ENCODE data around the gene ATP9B.
"Not testable (repeated sequence)": the region's sequence is repeated elsewhere in the genome, so short reads cannot be mapped to it uniquely, and the experiment has no call there.

The ATP9B gene

GRCh38 chr18:79275992-79276391 lies 206.8 kb downstream of the ATP9B start:
- no peak for DNase-seq

- no peak for DNase-seq
Measured at GRCh38 chr18:79278896-79279295, 209.7 kb downstream of the ATP9B start.

GRCh38 chr18:79283131-79283810 lies 214.1 kb downstream of the ATP9B start:
- DNase-seq: no peak

DNA sequence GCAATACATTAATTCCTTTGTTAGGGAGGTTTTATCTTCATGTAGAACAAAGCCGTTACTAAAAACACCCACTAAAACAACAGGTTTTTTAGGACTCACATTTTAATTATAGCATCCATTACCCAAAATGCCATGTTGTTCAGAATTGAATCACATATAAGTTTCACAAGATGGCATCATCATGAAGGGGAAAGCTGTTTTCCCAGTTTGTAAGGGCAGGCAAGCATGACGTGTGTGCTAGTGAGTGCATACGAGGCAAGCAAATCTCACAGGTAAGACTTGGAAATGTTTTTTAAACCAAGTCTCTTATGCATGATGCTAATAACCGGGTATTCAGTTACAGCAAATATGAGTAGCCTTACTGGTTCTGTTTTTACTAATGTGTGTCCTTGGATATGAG lies 214.7 kb downstream of the ATP9B start:
- peak in 1 of 51 donors; percentile 54 for DNase-seq

DNA sequence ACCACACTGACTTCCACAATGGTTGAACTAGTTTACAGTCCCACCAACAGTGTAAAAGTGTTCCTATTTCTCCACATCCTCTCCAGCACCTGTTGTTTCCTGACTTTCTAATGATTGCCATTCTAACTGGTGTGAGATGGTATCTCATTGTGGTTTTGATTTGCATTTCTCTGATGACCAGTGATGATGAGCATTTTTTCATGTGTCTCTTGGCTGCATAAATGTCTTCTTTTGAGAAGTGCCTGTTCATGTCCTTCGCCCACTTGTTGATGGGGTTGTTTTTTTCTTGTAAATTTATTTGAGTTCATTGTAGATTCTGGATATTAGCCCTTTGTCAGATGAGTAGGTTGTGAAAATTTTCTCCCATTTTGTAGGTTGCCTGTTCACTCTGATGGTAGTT lies 216.0 kb downstream of the ATP9B start:
- DNase-seq: not testable (repeated sequence)

GRCh38 chr18:79290409-79290808 lies 221.2 kb downstream of the ATP9B start:
- not testable (repeated sequence) for DNase-seq

DNA sequence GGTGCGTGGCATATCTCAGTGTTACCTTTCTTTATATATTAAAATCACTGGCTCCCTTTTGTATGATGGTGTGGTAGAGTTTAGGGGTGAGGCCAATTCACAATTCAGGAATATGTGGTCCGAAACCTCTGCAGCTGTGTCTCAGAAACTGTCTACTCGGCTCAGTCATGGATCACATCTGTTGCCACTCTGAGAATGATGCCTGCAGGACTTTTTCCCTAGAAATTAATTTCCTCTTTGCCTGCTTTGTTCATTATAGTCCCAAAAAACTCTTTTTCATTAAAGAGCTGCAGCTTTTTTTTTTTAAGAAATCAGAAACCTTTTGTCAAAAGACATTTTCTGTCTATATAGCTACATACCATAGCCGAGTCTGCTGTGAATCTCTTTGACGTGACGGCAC lies 221.7 kb downstream of the ATP9B start:
- DNase-seq: no peak

DNA sequence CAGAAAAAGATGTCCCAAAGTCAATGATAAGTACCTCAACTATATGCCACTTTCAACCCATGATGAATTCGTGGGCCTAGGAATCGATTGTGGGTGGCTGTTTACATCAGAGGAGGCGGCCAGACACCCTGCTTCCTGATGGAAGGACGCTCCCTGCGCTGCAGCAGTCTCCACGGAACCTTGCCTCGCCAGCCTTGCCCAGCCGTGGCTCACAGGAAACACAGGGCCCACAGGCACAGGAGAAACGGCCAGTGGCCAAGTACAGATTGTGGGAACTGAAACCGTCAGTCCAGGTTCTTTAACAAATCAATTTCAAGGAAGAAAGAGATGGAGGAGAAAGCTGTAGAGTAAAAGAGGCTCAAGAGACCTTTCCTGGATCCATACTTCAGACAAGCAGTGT lies 225.0 kb downstream of the ATP9B start:
- peak in 1 of 51 donors; percentile 9 for DNase-seq

DNA sequence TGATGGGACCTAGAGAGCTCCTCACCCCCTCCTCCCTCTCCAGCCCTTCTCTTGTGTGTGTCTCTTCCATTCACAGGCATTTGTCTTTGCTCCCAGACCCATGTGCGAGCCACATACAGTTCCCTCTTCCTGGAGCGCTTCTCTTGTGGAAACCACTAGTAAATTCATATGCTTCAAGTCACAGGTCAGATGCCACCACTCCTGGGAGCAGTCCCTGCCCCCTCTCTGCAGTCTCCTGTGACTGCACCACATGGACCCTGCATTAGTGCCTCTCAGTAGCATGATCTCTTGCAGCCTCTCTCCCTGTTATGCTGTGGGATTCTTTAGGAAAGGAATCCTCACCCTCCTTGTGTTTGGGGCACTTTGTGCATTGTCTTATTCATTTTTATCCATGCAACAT lies 230.1 kb downstream of the ATP9B start:
- DNase-seq: no peak

DNA sequence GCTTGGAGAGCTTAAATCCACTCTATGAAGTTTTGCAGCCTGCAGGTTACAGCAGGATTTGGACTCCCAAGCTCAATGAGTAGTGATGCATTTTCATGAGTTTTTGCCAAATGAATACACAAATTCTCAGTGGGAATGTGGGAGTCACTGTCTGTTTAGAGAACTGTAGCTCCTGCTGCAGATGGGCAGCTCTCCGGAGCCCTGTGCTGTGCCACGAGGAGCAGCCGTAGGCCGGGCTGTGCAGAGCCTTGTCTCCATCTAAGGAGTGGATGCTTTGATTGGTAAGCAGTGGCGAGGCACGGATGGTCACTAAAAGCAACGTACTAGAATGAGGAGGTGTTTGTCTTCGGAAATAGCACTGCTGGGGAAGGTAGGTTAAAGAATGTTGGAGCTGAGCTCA lies 230.5 kb downstream of the ATP9B start:
- DNase-seq: peak in 2 of 51 donors; percentile 6 to 10

DNA sequence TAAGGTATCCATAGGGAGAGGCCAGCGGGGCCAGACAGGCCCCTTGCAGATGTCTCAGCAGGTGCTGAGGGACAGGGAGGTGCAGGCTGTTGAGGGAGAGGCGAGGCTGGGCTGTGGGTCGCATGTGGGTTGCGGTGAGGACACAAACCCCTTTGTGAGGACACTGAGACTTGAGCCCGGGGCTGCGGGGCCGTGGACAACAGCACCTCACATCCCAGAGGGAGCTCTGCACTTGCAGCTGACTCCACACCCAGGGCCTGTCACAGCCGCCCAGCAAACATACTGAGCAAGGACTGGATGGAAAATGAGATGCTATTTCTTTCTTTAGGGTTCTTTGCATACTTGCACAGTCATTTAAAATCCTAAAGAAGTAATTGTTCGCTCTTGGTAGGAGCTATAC lies 231.2 kb downstream of the ATP9B start:
- peak in 18 of 51 donors; percentile 8 to 73 (median 30) for DNase-seq

DNA sequence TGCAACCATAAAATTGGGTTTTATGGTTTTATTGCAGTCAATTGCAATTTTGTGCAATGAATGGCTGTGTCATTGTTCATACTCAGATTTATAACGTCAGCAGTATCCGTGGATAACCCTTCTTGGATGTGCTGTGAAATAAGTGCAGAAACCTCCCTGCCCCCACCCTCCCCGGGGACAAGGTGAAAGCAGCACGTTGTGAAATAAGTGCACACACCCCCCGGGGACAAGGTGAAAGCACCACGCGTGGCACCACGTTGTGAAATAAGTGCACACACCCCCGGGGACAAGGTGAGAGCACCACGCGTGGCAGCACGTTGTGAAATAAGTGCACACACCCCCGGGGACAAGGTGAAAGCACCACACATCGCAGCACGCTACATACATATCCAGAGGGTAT lies 232.9 kb downstream of the ATP9B start:
- no peak for DNase-seq

- no peak for DNase-seq
Measured at GRCh38 chr18:79305911-79306310, 236.7 kb downstream of the ATP9B start.

DNA sequence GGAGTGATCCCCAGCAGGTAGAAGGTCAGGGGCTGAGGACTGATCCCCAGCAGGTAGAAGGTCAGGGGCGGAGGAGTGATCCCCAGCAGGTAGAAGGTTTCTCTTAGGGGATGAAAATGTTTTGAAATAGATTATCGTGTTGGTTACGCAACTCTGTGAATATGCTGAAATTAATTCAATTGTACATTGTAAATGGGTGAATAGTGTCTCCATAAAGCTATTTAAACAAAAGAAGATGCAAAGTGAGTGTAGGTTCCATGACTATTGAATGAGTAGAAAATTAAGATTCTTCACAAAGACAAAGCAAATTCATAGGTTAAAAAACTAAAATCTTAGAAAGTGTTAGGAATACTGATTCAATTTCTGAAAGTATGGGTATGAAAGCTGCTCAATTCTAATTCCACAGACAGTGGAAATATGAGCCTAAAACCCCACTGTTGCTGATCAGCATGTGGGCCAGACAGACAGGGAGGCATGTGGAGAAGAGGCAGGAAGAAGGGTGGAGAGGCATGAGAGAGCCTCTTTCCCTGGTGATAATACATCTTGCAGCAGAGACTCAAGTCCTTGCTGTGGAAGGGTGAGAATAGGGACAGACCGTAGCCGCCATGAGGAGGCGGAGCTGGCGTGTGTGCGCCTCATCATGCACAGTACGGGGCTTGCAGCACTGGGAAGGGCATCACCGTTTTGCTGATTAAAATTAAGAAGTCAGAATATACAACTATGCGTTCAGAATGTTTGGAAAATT lies 240.6 kb downstream of the ATP9B start:
- no peak for DNase-seq

DNA sequence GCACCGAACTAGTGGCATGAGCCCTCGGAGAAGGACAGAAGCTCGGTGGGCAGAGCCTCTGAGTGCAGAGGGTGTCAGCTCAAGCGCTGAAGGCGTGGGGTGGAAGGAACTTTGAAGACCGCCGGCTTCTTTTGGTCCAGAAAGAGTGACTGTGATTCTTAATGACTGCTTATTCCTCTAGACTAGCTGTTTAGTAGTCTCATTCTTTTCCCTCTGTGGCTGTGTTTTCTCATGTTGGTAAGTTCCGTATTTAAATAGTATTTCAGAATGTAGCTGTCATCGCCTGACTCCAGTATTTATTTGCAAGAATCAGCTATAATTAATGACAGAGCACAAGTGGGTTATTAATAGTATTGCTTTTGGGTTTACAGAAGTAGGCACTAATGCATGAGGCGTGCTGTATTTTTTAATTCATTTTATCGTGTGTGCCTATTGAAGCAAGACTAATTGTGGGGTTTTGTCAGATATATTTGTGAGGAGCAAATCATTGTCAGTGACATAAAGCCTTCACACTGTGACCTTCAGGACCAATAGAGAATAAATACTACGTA lies 245.7 kb downstream of the ATP9B start:
- DNase-seq: no peak

- DNase-seq: no peak
Measured at GRCh38 chr18:79315596-79315995, 246.4 kb downstream of the ATP9B start.

- no peak for DNase-seq
Measured at GRCh38 chr18:79317703-79318102, 248.5 kb downstream of the ATP9B start.

- no peak for DNase-seq
Measured at GRCh38 chr18:79318142-79318673, 249.0 kb downstream of the ATP9B start.

GRCh38 chr18:79320216-79320850 lies 251.1 kb downstream of the ATP9B start:
- DNase-seq: no peak

DNA sequence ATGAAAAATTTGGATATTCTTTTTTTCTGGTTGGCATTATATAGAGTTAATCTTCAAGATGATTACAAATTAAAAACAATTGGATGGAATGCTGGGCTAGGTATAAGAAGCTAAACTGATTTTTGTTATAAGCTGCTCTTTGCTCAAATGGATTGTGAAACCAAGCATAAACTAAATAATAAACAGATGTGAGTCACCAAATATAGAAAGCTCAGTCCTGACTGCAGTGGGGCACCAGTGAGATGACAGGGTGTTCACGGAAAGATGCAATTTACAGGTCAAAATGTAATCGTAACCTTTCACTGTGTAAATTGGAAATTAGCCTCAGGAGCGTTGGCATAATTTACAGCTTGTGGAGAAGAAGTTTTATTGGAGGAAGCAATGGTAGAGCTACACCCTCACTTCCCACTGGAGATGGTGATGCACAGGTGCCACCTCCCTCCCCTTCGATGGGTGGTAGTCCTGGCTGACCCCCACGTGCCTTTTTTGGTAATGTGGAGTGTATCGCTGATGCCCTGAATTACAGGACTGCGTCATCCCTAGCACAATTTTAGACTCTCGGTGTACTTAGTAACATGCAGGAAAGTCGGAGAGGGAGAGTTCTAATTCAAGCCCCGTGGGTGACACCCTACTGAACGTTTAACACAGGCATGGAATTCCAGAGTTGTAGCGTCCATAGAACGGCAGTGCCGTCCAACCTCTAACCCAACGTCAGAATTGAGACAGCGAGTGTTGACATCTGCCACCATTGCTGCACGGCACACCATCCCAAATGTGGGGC lies 252.6 kb downstream of the ATP9B start:
- DNase-seq: no peak

DNA sequence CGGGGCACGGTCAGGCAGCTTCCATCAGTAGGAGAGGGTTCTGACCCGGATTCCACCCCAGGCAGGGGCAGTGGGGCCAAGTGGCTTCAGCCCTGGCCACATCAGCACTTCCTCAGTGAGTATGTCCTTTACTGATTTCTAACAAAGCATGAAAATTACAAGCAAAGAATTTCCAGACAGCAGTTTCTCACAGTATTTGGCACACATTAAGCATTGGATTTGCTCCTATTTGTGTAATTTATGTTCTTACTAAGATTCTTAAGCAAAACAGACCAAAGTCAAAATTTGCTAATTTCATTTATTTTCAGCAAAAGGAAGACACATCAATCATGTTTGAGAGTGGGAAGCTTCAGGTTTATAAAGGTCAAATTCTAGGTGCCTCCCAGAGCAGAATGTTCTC lies 253.2 kb downstream of the ATP9B start:
- no peak for DNase-seq

Data from hypothalamus (tissue), 51 donors.